Stimulated activated CD8-positive, alpha-beta memory T cell treated with anti-CD3 and anti-CD28 coated beads, Interleukin-7, amount 100 ng/mL, for 1 hour (primary cell): Measurements from ENCODE around the gene LMAN1L.

Source experiments
- DNase-seq, 2 donors: peaks; one replicate each; pipeline ENCODE4 v3.0.0-alpha.2; 2020; ENCODE audit warnings: low read depth in 2 of 2

Gene LMAN1L

GRCh38 chr15:74794248-74794969, 18.2 kb upstream of the LMAN1L start:
- no peak for DNase-seq

GRCh38 chr15:74794970-74795349, 17.7 kb upstream of the LMAN1L start:
- DNase-seq, result no peak

GRCh38 chr15:74795966-74796625, 16.5 kb upstream of the LMAN1L start:
- DNase-seq, result no peak

GRCh38 chr15:74798388-74799254, 14.0 kb upstream of the LMAN1L start:
- no peak for DNase-seq

GRCh38 chr15:74799255-74799855, 13.3 kb upstream of the LMAN1L start:
- DNase-seq, result no peak

- peak; percentile 71 to 74 for DNase-seq
These were observed 12.6 kb upstream of the LMAN1L start for GRCh38 chr15:74799856-74800558.

- DNase-seq, result no peak
These were observed 12.0 kb upstream of the LMAN1L start for GRCh38 chr15:74800559-74801094.

GRCh38 chr15:74801311-74801997, 11.2 kb upstream of the LMAN1L start:
- no peak for DNase-seq

- no peak for DNase-seq
These were observed 10.3 kb upstream of the LMAN1L start for GRCh38 chr15:74802290-74802689.

- DNase-seq, result no peak
These were observed 9.7 kb upstream of the LMAN1L start for GRCh38 chr15:74802862-74803447.

GRCh38 chr15:74804935-74805334, 7.7 kb upstream of the LMAN1L start:
- no peak for DNase-seq

- no peak for DNase-seq
These were observed 5.4 kb upstream of the LMAN1L start for GRCh38 chr15:74807282-74807681.

- DNase-seq, result no peak
These were observed 4.4 kb upstream of the LMAN1L start for GRCh38 chr15:74808078-74808839.

GRCh38 chr15:74808840-74809229, 3.8 kb upstream of the LMAN1L start:
- no peak for DNase-seq

GRCh38 chr15:74809242-74809641, 3.4 kb upstream of the LMAN1L start:
- no peak for DNase-seq

GRCh38 chr15:74809956-74810355, 2.7 kb upstream of the LMAN1L start:
- no peak for DNase-seq

- no peak for DNase-seq
These were observed 2.7 kb downstream of the LMAN1L start for GRCh38 chr15:74815121-74815934.

- DNase-seq, result no peak
These were observed 3.3 kb downstream of the LMAN1L start for GRCh38 chr15:74815961-74816360.
